HCT116 (cell line): Measurements from ENCODE around the gene PDF. TPM values are rescaled to one million over a fixed set of nuclear protein-coding genes. Genes with fewer than 3 reads are reported as not detected.

Experiments
- ATAC-seq: fragments of 200-7000 bp; cut with Tn5 transposase; 2 replicates; pipeline ENCODE4 v1.9.1; 2020; ENCODE audit warnings: mild to moderate bottlenecking, moderate library complexity
- BruUV-seq: library from RNA; stranded (reverse); fragments of 400-500 nt; replicated peaks from 2 replicates; lab custom pipeline; 2021; lab: Mats Ljungman, UMichigan
- CTCF ChIA-PET: fragments of 300-600 bp; sonication (Branson Sonifier 250); formaldehyde crosslinking; loops from one replicate; lab custom pipeline; 2021; ENCODE audit warnings: antibody characterized with exemption; lab: Charles Lee
- POLR2A ChIA-PET: fragments of 300-600, 350-600 bp; sonication (Branson Sonifier 250); formaldehyde crosslinking; loops from one replicate; lab custom pipeline; 2021; ENCODE audit warnings: antibody characterized with exemption; lab: Charles Lee
- RAD21 ChIA-PET, 2 experiments: fragments of 300-600 bp; sonication (Branson Sonifier 250); formaldehyde crosslinking; loops; one replicate each; lab custom pipeline; 2023; ENCODE audit warnings: low total read pairs in 2 of 2; ENCODE audit not compliant: uncharacterized antibody in 2 of 2, unreplicated experiment in 2 of 2, low non-redundant PET in 1 of 2; lab: Charles Lee
- DNase-seq: peaks from one replicate; pipeline ENCODE4 v3.0.0-alpha.2; 2010; ENCODE audit warnings: low read depth, low spot score
- H2AFZ ChIP-seq: fragments of 200-600 bp; shearing (Covaris generic), sonication (generic); 2 replicates; pipeline ENCODE4 v1.6.1; 2017; ENCODE audit warnings: low read depth, mixed run types, mixed read lengths, antibody characterized with exemption, low read length; ENCODE audit not compliant: poor library complexity, severe bottlenecking
- H3K27ac ChIP-seq: 2 replicates; pipeline ENCODE4 v1.5.1; 2012; ENCODE audit warnings: low read depth, low read length
- H3K27me3 ChIP-seq: fragments of 200-600 bp; sonication (generic); 2 replicates; pipeline ENCODE4 v1.6.1; 2016; ENCODE audit warnings: mixed run types, low read length, mixed read lengths; ENCODE audit not compliant: insufficient read depth
- H3K36me3 ChIP-seq, 2 experiments: fragments of 200-500 bp in 1 of 2; fragments of 200-600 bp in 1 of 2; sonication (Bioruptor generic) in 1 of 2; sonication (generic) in 1 of 2; 2 replicates each; pipeline versions ENCODE4 v1.5.1 to v1.6.1; 2014 to 2016; ENCODE audit warnings: low read length in 2 of 2, inconsistent platforms in 1 of 2, mixed read lengths in 1 of 2, mixed run types in 1 of 2; ENCODE audit not compliant: insufficient read depth in 2 of 2, control insufficient read depth in 1 of 2
- H3K4me1 ChIP-seq, 2 experiments: fragments of 200-600 bp in 1 of 2; sonication (generic) in 1 of 2; 2 replicates each; pipeline versions ENCODE4 v1.5.1 to v1.6.1; 2012 to 2017; ENCODE audit warnings: low read length in 2 of 2, inconsistent platforms in 1 of 2, mild to moderate bottlenecking in 1 of 2, mixed read lengths in 1 of 2, mixed run types in 1 of 2, moderate library complexity in 1 of 2; ENCODE audit not compliant: insufficient read depth in 2 of 2, control insufficient read depth in 1 of 2
- H3K4me2 ChIP-seq: fragments of 200-600 bp; sonication (generic); 2 replicates; pipeline ENCODE4 v1.6.1; 2017; ENCODE audit warnings: mixed run types, low read length, mixed read lengths
- H3K4me3 ChIP-seq, 2 experiments: fragments of 200-600 bp in 1 of 2; sonication (generic) in 1 of 2; replicated peaks in 1 of 2; 2 replicates each; pipeline ENCODE4 v1.5.1; 2011 to 2016; ENCODE audit warnings: low read length in 2 of 2, control low read depth in 1 of 2, low read depth in 1 of 2, mild to moderate bottlenecking in 1 of 2, mixed read lengths in 1 of 2, mixed run types in 1 of 2
- H3K79me2 ChIP-seq: fragments of 200-600 bp; sonication (generic); 2 replicates; pipeline ENCODE4 v1.6.1; 2017; ENCODE audit warnings: mild to moderate bottlenecking, mixed run types, low read length, moderate library complexity, mixed read lengths; ENCODE audit not compliant: insufficient read depth
- H3K9ac ChIP-seq: fragments of 200-600 bp; sonication (generic); 2 replicates; pipeline ENCODE4 v1.6.1; 2016; ENCODE audit warnings: low read length, mixed read lengths
- H3K9me2 ChIP-seq: fragments of 200-600 bp; sonication (generic), shearing (Covaris generic); 2 replicates; pipeline ENCODE4 v1.6.1; 2017; ENCODE audit warnings: mixed run types, mild to moderate bottlenecking, moderate library complexity; ENCODE audit not compliant: insufficient read depth
- H3K9me3 ChIP-seq, 2 experiments: fragments of 200-500 bp in 1 of 2; fragments of 200-600 bp in 1 of 2; sonication (Bioruptor generic) in 1 of 2; sonication (generic) in 1 of 2; 2 replicates each; pipeline ENCODE4 v1.6.1; 2014 to 2017; ENCODE audit warnings: low read length in 2 of 2, mixed read lengths in 2 of 2, inconsistent platforms in 1 of 2, low read depth in 1 of 2, mild to moderate bottlenecking in 1 of 2, mixed run types in 1 of 2, moderate library complexity in 1 of 2; ENCODE audit not compliant: control insufficient read depth in 1 of 2, insufficient read depth in 1 of 2
- H4K20me1 ChIP-seq: fragments of 200-600 bp; sonication (generic), shearing (Covaris generic); 2 replicates; pipeline ENCODE4 v1.6.1; 2017; ENCODE audit warnings: mixed run types, mild to moderate bottlenecking, moderate library complexity; ENCODE audit not compliant: insufficient read depth
- CBX3 ChIP-seq: IDR thresholded peaks from 2 replicates; pipeline ENCODE4 v1.6.1; 2012; ENCODE audit warnings: low read depth
- CEBPB ChIP-seq: IDR thresholded peaks from 2 replicates; pipeline ENCODE4 v1.6.1; 2012; ENCODE audit warnings: low read depth
- CTCF ChIP-seq, 3 experiments: fragments of 200-600 bp in 1 of 3; sonication (generic) in 1 of 3; IDR thresholded peaks in 2 of 3; conservative IDR thresholded peaks in 1 of 3; 2 replicates each; pipeline ENCODE4 v1.5.1; 2012 to 2017; ENCODE audit warnings: low read depth in 2 of 3, low read length in 2 of 3, antibody characterized with exemption in 1 of 3, borderline replicate concordance in 1 of 3, control low read depth in 1 of 3, mild to moderate bottlenecking in 1 of 3, mixed read lengths in 1 of 3, mixed run types in 1 of 3, moderate library complexity in 1 of 3; ENCODE audit not compliant: insufficient read depth in 1 of 3
- EGR1 ChIP-seq: IDR thresholded peaks from 2 replicates; pipeline ENCODE4 v1.6.1; 2012; ENCODE audit warnings: low read depth
- ELF1 ChIP-seq: IDR thresholded peaks from 2 replicates; pipeline ENCODE4 v1.6.1; 2012; ENCODE audit warnings: low read depth, borderline replicate concordance
- EZH2 ChIP-seq: fragments of 200-600 bp; sonication (generic); IDR thresholded peaks from 2 replicates; pipeline ENCODE4 v1.6.1; 2017; ENCODE audit warnings: antibody characterized with exemption, mixed run types
- EZH2phosphoT487 ChIP-seq: fragments of 200-600 bp; IDR thresholded peaks from 2 replicates; pipeline ENCODE4 v1.6.1; 2018; ENCODE audit warnings: antibody characterized with exemption, borderline replicate concordance
- FOSL1 ChIP-seq: IDR thresholded peaks from 2 replicates; pipeline ENCODE4 v1.6.1; 2012; ENCODE audit warnings: low read depth
- JUND ChIP-seq: IDR thresholded peaks from 2 replicates; pipeline ENCODE4 v1.6.1; 2012
- MAX ChIP-seq: IDR thresholded peaks from 2 replicates; pipeline ENCODE4 v1.6.1; 2012
- POLR2A ChIP-seq: IDR thresholded peaks from 2 replicates; pipeline ENCODE4 v1.7.0; 2011; ENCODE audit warnings: borderline replicate concordance; ENCODE audit not compliant: insufficient read depth, insufficient read length; ENCODE audit errors: extremely low read depth
- POLR2AphosphoS5 ChIP-seq: IDR thresholded peaks from 2 replicates; pipeline ENCODE4 v1.6.1; 2011; ENCODE audit warnings: mild to moderate bottlenecking, low read depth, low read length, moderate library complexity
- RAD21 ChIP-seq: IDR thresholded peaks from 2 replicates; pipeline ENCODE4 v1.6.1; 2012; ENCODE audit warnings: low read depth, mild to moderate bottlenecking
- REST ChIP-seq: IDR thresholded peaks from 2 replicates; pipeline ENCODE4 v1.6.1; 2012; ENCODE audit warnings: low read depth
- SIN3A ChIP-seq: IDR thresholded peaks from 2 replicates; pipeline ENCODE4 v1.6.1; 2012; ENCODE audit warnings: low read depth
- SP1 ChIP-seq: IDR thresholded peaks from 2 replicates; pipeline ENCODE4 v1.6.1; 2012; ENCODE audit warnings: low read depth
- SRF ChIP-seq: IDR thresholded peaks from 2 replicates; pipeline ENCODE4 v1.6.1; 2012; ENCODE audit warnings: low read depth
- ZFX ChIP-seq: fragments of 450-650 bp; IDR thresholded peaks from 2 replicates; pipeline ENCODE4 v1.6.1; 2017
- intact Hi-C: fragments of 100-400 bp; cut with micrococcal nuclease; formaldehyde crosslinking; loops from 2 replicates; pipeline ENCODE4 v1.10.0; 2022
- total RNA-seq: library from RNA; stranded (reverse); gene quantifications from one replicate; pipeline ENCODE4 v1.2.1, GENCODE V29; 2021; ENCODE audit not compliant: unreplicated experiment
- TF ChIP-seq, protein P1 (sequence below): IDR thresholded peaks from 2 replicates; pipeline ENCODE4 v1.6.1; 2012
- TF ChIP-seq, protein P2 (sequence below): IDR thresholded peaks from 2 replicates; pipeline ENCODE4 v1.6.1; 2011; ENCODE audit warnings: mild to moderate bottlenecking, low read length, moderate library complexity; ENCODE audit not compliant: insufficient replicate concordance; ENCODE audit errors: extremely low read depth

Gene PDF
- total RNA-seq, 1 experiment from 2014 or later: 33.9 TPM

GRCh38 chr16:69301187-69301586, 29.2 kb downstream of the PDF start:
- Histone ChIP-seq H3K4me1 (no peaks in the 10 kb centered on the region), H3K36me3 (peaks cover 0 to 17% of the 10 kb centered on the region in 2 experiments; a peak in 2 of 4 replicates), H3K27ac (no peak overlapping the region), H3K4me2 (no peak overlapping the region), H3K79me2 (no peaks in the 10 kb centered on the region), H3K4me3 (no peak overlapping the region), H4K20me1 (no peaks in the 10 kb centered on the region), H3K27me3 (no peaks in the 10 kb centered on the region), H3K9me3 (no peaks in the 10 kb centered on the region), H3K9me2 (no peaks in the 10 kb centered on the region), H3K9ac (no peak overlapping the region), H2AFZ (no peak overlapping the region)
- DNase-seq (no peak), ATAC-seq (no peak)
- ChIA-PET POLR2A (no interaction called here), RAD21 (no interaction called here), CTCF (interaction anchor here (0.8 kb wide), 1 partner anchor 16 kb away, joined by 5 read pairs; no protein-coding TSS in a partner anchor)
- TF ChIP-seq RAD21: no peak
- no peak for TF ChIP-seq ELF1
- TF ChIP-seq SRF: no peak
- no peak for TF ChIP-seq POLR2AphosphoS5
- TF ChIP-seq, protein P1, sequence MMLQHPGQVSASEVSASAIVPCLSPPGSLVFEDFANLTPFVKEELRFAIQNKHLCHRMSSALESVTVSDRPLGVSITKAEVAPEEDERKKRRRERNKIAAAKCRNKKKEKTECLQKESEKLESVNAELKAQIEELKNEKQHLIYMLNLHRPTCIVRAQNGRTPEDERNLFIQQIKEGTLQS: no peak
- no peak for TF ChIP-seq SP1
- TF ChIP-seq REST: no peak
- no peak for TF ChIP-seq CTCF (IDR thresholded peaks at IDR 0.05 in 2 of 3, conservative IDR thresholded peaks at IDR 0.05 in 1 of 3; ENCODE audit: borderline replicate concordance in 1 of 3, insufficient read depth in 1 of 3, low read depth in 2 of 3, low read length in 2 of 3)
- TF ChIP-seq, protein P2, sequence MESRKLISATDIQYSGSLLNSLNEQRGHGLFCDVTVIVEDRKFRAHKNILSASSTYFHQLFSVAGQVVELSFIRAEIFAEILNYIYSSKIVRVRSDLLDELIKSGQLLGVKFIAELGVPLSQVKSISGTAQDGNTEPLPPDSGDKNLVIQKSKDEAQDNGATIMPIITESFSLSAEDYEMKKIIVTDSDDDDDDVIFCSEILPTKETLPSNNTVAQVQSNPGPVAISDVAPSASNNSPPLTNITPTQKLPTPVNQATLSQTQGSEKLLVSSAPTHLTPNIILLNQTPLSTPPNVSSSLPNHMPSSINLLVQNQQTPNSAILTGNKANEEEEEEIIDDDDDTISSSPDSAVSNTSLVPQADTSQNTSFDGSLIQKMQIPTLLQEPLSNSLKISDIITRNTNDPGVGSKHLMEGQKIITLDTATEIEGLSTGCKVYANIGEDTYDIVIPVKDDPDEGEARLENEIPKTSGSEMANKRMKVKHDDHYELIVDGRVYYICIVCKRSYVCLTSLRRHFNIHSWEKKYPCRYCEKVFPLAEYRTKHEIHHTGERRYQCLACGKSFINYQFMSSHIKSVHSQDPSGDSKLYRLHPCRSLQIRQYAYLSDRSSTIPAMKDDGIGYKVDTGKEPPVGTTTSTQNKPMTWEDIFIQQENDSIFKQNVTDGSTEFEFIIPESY: no peak
- TF ChIP-seq EZH2phosphoT487: no peak
- no peak for TF ChIP-seq MAX
- no peak for TF ChIP-seq EGR1
- no peak for TF ChIP-seq SIN3A
- TF ChIP-seq CBX3: no peak
- TF ChIP-seq POLR2A: no peak
- no peak for TF ChIP-seq FOSL1
- no peak for TF ChIP-seq JUND
- TF ChIP-seq EZH2: no peak
- no peak for TF ChIP-seq ZFX
- no peak for TF ChIP-seq CEBPB
- BruUV-seq: no TSS peak
- intact Hi-C loops: no loop called here
